Measurements from ENCODE around the gene ARL2BP.

ARL2BP gene

GRCh38 chr16:57253466-57253865 is 8.4 kb downstream of the ARL2BP start:
- H2AFZ ChIP-seq (ENCODE audit: low read length, unreplicated experiment) = no peak overlapping the region
- H3K27me3 ChIP-seq (ENCODE audit: insufficient read depth, low read length) = no peaks in the 10 kb centered on the region
- peaks cover 3% of the 10 kb centered on the region for H3K4me1 ChIP-seq (ENCODE audit: control insufficient read depth, insufficient read depth, low read length, unreplicated experiment)
- peaks cover 29% of the 10 kb centered on the region for H3K36me3 ChIP-seq (ENCODE audit: insufficient read depth, low read length)
- no peak overlapping the region for H3K4me3 ChIP-seq (ENCODE audit: low read depth, low read length)
- H3K79me2 ChIP-seq (ENCODE audit: control insufficient read depth, insufficient read depth, low read length, unreplicated experiment) = no peaks in the 10 kb centered on the region
- no peak overlapping the region for H3K27ac ChIP-seq (ENCODE audit: low read depth, low read length)

GRCh38 chr16:57255686-57256415 is 10.8 kb downstream of the ARL2BP start:
- Histone ChIP-seq H3K79me2 (ENCODE audit: control insufficient read depth, insufficient read depth, low read length, unreplicated experiment) (no peaks in the 10 kb centered on the region), H3K4me1 (ENCODE audit: control insufficient read depth, insufficient read depth, low read length, unreplicated experiment) (peaks cover 12% of the 10 kb centered on the region), H3K4me3 (ENCODE audit: low read depth, low read length) (no peak overlapping the region), H3K27me3 (ENCODE audit: insufficient read depth, low read length) (no peaks in the 10 kb centered on the region), H3K36me3 (ENCODE audit: insufficient read depth, low read length) (peaks cover 15% of the 10 kb centered on the region), H2AFZ (ENCODE audit: low read length, unreplicated experiment) (no peak overlapping the region), H3K27ac (ENCODE audit: low read depth, low read length) (no peak overlapping the region)

- H2AFZ ChIP-seq (ENCODE audit: low read length, unreplicated experiment) = no peak overlapping the region
- H3K4me1 ChIP-seq (ENCODE audit: control insufficient read depth, insufficient read depth, low read length, unreplicated experiment) = peaks cover 12% of the 10 kb centered on the region
- H3K4me3 ChIP-seq (ENCODE audit: low read depth, low read length) = no peak overlapping the region
- H3K79me2 ChIP-seq (ENCODE audit: control insufficient read depth, insufficient read depth, low read length, unreplicated experiment) = no peaks in the 10 kb centered on the region
- no peak overlapping the region for H3K27ac ChIP-seq (ENCODE audit: low read depth, low read length)
- peaks cover 11% of the 10 kb centered on the region for H3K36me3 ChIP-seq (ENCODE audit: insufficient read depth, low read length)
- no peaks in the 10 kb centered on the region for H3K27me3 ChIP-seq (ENCODE audit: insufficient read depth, low read length)
Observed at GRCh38 chr16:57256601-57257395, 11.7 kb downstream of the ARL2BP start.

- H3K4me3 ChIP-seq (ENCODE audit: low read depth, low read length) = no peak overlapping the region
- no peaks in the 10 kb centered on the region for H3K27me3 ChIP-seq (ENCODE audit: insufficient read depth, low read length)
- peaks cover 4% of the 10 kb centered on the region; the same call in 1 of the 2 replicates for H3K36me3 ChIP-seq (ENCODE audit: insufficient read depth, low read length)
- H3K79me2 ChIP-seq (ENCODE audit: control insufficient read depth, insufficient read depth, low read length, unreplicated experiment) = no peaks in the 10 kb centered on the region
- no peak overlapping the region for H2AFZ ChIP-seq (ENCODE audit: low read length, unreplicated experiment)
- peaks cover 12% of the 10 kb centered on the region for H3K4me1 ChIP-seq (ENCODE audit: control insufficient read depth, insufficient read depth, low read length, unreplicated experiment)
- no peak overlapping the region for H3K27ac ChIP-seq (ENCODE audit: low read depth, low read length)
Observed at GRCh38 chr16:57257455-57258070, 12.5 kb downstream of the ARL2BP start.

- Histone ChIP-seq H3K4me1 (ENCODE audit: control insufficient read depth, insufficient read depth, low read length, unreplicated experiment) (peaks cover 10% of the 10 kb centered on the region), H3K79me2 (ENCODE audit: control insufficient read depth, insufficient read depth, low read length, unreplicated experiment) (no peaks in the 10 kb centered on the region), H3K36me3 (ENCODE audit: insufficient read depth, low read length) (no peaks in the 10 kb centered on the region), H2AFZ (ENCODE audit: low read length, unreplicated experiment) (no peak overlapping the region), H3K27ac (ENCODE audit: low read depth, low read length) (no peak overlapping the region), H3K4me3 (ENCODE audit: low read depth, low read length) (no peak overlapping the region), H3K27me3 (ENCODE audit: insufficient read depth, low read length) (no peaks in the 10 kb centered on the region)
Observed at GRCh38 chr16:57258226-57258909, 13.3 kb downstream of the ARL2BP start.

- Histone ChIP-seq H3K4me3 (ENCODE audit: low read depth, low read length) (no peak overlapping the region), H3K27ac (ENCODE audit: low read depth, low read length) (no peak overlapping the region), H3K36me3 (ENCODE audit: insufficient read depth, low read length) (no peaks in the 10 kb centered on the region), H3K4me1 (ENCODE audit: control insufficient read depth, insufficient read depth, low read length, unreplicated experiment) (peaks cover 10% of the 10 kb centered on the region), H2AFZ (ENCODE audit: low read length, unreplicated experiment) (no peak overlapping the region), H3K27me3 (ENCODE audit: insufficient read depth, low read length) (no peaks in the 10 kb centered on the region), H3K79me2 (ENCODE audit: control insufficient read depth, insufficient read depth, low read length, unreplicated experiment) (no peaks in the 10 kb centered on the region)
Observed at GRCh38 chr16:57258910-57259475, 13.9 kb downstream of the ARL2BP start.

GRCh38 chr16:57260294-57260929 is 15.4 kb downstream of the ARL2BP start:
- Histone ChIP-seq H3K36me3 (ENCODE audit: insufficient read depth, low read length) (no peaks in the 10 kb centered on the region), H3K79me2 (ENCODE audit: control insufficient read depth, insufficient read depth, low read length, unreplicated experiment) (no peaks in the 10 kb centered on the region), H3K4me3 (ENCODE audit: low read depth, low read length) (0 out of 2 replicates have a peak overlapping the region, but pooled peaks have one; percentile 6), H3K4me1 (ENCODE audit: control insufficient read depth, insufficient read depth, low read length, unreplicated experiment) (peaks cover 10% of the 10 kb centered on the region), H3K27me3 (ENCODE audit: insufficient read depth, low read length) (no peaks in the 10 kb centered on the region), H2AFZ (ENCODE audit: low read length, unreplicated experiment) (no peak overlapping the region), H3K27ac (ENCODE audit: low read depth, low read length) (peak overlapping the region; percentile 8; the same call in 1 of the 2 replicates)

GRCh38 chr16:57261806-57262205 is 16.7 kb downstream of the ARL2BP start:
- no peaks in the 10 kb centered on the region for H3K27me3 ChIP-seq (ENCODE audit: insufficient read depth, low read length)
- H3K4me3 ChIP-seq (ENCODE audit: low read depth, low read length) = no peak overlapping the region
- H3K27ac ChIP-seq (ENCODE audit: low read depth, low read length) = no peak overlapping the region
- no peaks in the 10 kb centered on the region for H3K79me2 ChIP-seq (ENCODE audit: control insufficient read depth, insufficient read depth, low read length, unreplicated experiment)
- H2AFZ ChIP-seq (ENCODE audit: low read length, unreplicated experiment) = no peak overlapping the region
- H3K4me1 ChIP-seq (ENCODE audit: control insufficient read depth, insufficient read depth, low read length, unreplicated experiment) = peaks cover 14% of the 10 kb centered on the region
- no peaks in the 10 kb centered on the region for H3K36me3 ChIP-seq (ENCODE audit: insufficient read depth, low read length)

GRCh38 chr16:57262841-57263540 is 17.9 kb downstream of the ARL2BP start:
- H3K27me3 ChIP-seq (ENCODE audit: insufficient read depth, low read length) = no peaks in the 10 kb centered on the region
- no peak overlapping the region for H3K27ac ChIP-seq (ENCODE audit: low read depth, low read length)
- H3K79me2 ChIP-seq (ENCODE audit: control insufficient read depth, insufficient read depth, low read length, unreplicated experiment) = no peaks in the 10 kb centered on the region
- H3K36me3 ChIP-seq (ENCODE audit: insufficient read depth, low read length) = no peaks in the 10 kb centered on the region
- peaks cover 14% of the 10 kb centered on the region for H3K4me1 ChIP-seq (ENCODE audit: control insufficient read depth, insufficient read depth, low read length, unreplicated experiment)
- no peak overlapping the region for H3K4me3 ChIP-seq (ENCODE audit: low read depth, low read length)
- no peak overlapping the region for H2AFZ ChIP-seq (ENCODE audit: low read length, unreplicated experiment)

All from ACC112 (cell line).